DND-41 (cell line): ENCODE measurements around the gene NSMCE3.

Experiments used
- CTCF ChIP-seq: IDR thresholded peaks from 2 replicates; pipeline ENCODE4 v1.5.1; 2012; ENCODE audit warnings: borderline replicate concordance, low read length, moderate library complexity, mild to moderate bottlenecking; ENCODE audit not compliant: poor library complexity, severe bottlenecking; ENCODE audit errors: extremely low read depth
- EZH2 ChIP-seq: IDR thresholded peaks from 3 replicates; pipeline ENCODE4 v1.6.1; 2012; ENCODE audit warnings: borderline replicate concordance, low read depth, mild to moderate bottlenecking, moderate library complexity, low read length, inconsistent platforms; ENCODE audit not compliant: severe bottlenecking

- no peak for TF ChIP-seq CTCF
- TF ChIP-seq EZH2 = no peak
Observed at GRCh38 chr15:29270976-29271375, 1.4 kb upstream of the NSMCE3 start.
